ENCODE data around the gene PGAM5.

PGAM5 gene

DNA sequence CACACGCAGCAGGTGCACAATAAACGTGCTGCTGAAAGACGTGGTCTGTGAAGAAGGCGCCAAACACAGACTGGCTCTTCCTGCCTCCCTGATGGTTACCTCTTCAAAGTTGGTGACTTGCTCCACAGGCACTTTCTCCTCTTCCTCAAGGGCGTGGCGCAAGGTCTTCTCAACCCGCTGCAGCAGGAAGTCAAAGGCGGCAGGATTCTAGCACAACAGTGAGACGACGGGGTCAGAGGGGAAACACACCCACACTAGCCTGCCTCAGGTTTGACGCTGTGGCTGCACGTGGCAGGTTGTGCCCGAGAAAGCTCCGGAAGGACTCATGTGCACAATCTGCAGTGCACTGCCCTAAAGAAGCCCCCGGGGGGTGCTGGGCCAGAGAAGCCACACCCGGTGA is 38.5 kb upstream of the PGAM5 start:
- Histone ChIP-seq H3K36me3 (ENCODE audit: control insufficient read depth in 1 of 2, insufficient read depth in 2 of 2, low read length in 2 of 2) (peaks cover 18 to 76% of the 10 kb centered on the region in 2 donors), H3K9me3 (ENCODE audit: control insufficient read depth in 1 of 2, low read length in 2 of 2) (no peaks in the 10 kb centered on the region), H3K4me3 (ENCODE audit: low read depth in 1 of 2, low read length in 2 of 2) (no peak overlapping the region), H3K9ac (ENCODE audit: low read depth in 1 of 2, low read length in 2 of 2) (no peak overlapping the region), H3K27me3 (ENCODE audit: control insufficient read depth in 1 of 2, insufficient read depth in 2 of 2, low read length in 2 of 2) (no peaks in the 10 kb centered on the region), H3K27ac (ENCODE audit: low read depth, low read length) (no peak overlapping the region), H3K4me1 (ENCODE audit: control insufficient read depth in 1 of 2, insufficient read depth in 2 of 2, low read length in 2 of 2) (peaks cover 0 to 10% of the 10 kb centered on the region in 2 donors)

DNA sequence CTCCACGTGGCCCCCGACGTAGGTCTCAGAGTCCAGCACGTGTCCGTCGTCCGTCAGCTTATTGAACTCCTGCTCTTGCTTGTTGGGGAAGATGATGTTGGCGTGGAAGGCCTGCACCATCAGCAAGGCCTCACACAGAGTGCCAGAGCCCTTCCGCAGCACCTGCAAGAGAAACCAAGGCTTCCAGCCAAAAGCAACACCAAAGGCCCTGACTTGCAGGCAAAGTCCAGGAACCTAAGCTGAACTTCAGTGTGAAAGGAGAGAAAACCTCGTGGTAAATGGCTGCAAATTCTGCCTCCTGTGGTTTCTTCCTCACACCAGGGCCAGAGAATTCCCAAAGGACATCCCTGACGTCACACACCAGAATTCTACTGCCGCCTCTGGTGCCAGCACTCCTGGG is 38.0 kb upstream of the PGAM5 start:
- H3K9ac ChIP-seq (ENCODE audit: low read depth in 1 of 2, low read length in 2 of 2): no peak overlapping the region
- peaks cover 23 to 76% of the 10 kb centered on the region in 2 donors for H3K36me3 ChIP-seq (ENCODE audit: control insufficient read depth in 1 of 2, insufficient read depth in 2 of 2, low read length in 2 of 2)
- no peaks in the 10 kb centered on the region for H3K27me3 ChIP-seq (ENCODE audit: control insufficient read depth in 1 of 2, insufficient read depth in 2 of 2, low read length in 2 of 2)
- H3K4me1 ChIP-seq (ENCODE audit: control insufficient read depth in 1 of 2, insufficient read depth in 2 of 2, low read length in 2 of 2): peaks cover 0 to 10% of the 10 kb centered on the region in 2 donors
- H3K9me3 ChIP-seq (ENCODE audit: control insufficient read depth in 1 of 2, low read length in 2 of 2): no peaks in the 10 kb centered on the region
- H3K27ac ChIP-seq (ENCODE audit: low read depth, low read length): no peak overlapping the region
- no peak overlapping the region for H3K4me3 ChIP-seq (ENCODE audit: low read depth in 1 of 2, low read length in 2 of 2)

DNA sequence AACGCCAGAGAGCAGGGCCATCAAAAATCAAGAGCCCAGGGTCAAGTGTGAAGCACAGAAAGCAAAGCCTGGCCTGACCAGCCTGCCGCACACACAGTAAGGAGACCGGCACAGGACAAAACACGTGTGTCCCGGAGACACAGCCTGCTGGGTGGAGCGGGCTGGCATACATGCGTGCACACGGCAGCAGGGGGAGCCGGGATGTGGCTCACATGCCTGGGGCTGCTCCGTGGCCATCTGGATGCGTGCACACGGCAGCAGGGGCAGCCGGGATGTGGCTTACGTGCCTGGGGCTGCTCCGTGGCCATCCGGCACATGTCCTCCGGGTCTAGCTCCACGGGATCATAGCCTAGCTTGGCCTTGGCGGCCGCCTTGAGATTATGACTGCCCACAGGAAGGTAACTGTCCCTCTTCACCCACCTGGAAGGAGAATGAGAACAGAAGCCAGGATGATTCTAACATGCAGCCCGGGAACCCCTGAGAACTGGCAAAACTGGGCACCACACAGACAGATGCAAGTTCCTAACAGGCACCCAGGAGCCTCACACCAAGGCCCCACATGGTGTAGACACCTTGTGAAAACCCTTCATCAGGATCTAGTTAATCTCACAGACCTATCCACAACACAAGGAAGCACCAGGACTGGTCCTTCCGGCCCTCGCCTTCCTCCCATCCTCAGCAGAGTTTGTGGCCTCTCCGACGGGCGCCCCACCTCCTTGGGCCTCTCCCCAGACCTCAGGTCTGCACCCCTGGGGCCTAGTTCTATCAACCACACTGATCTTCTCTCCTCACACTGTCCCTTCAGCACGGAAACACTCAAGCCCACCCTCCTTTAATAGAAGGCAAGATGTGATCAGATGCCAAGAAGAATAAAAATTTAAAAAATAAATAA is 37.1 kb upstream of the PGAM5 start:
- Histone ChIP-seq H3K36me3 (ENCODE audit: control insufficient read depth in 1 of 2, insufficient read depth in 2 of 2, low read length in 2 of 2) (peaks cover 23 to 71% of the 10 kb centered on the region in 2 donors), H3K9me3 (ENCODE audit: control insufficient read depth in 1 of 2, low read length in 2 of 2) (no peaks in the 10 kb centered on the region), H3K27ac (ENCODE audit: low read depth, low read length) (no peak overlapping the region), H3K27me3 (ENCODE audit: control insufficient read depth in 1 of 2, insufficient read depth in 2 of 2, low read length in 2 of 2) (no peaks in the 10 kb centered on the region), H3K4me1 (ENCODE audit: control insufficient read depth in 1 of 2, insufficient read depth in 2 of 2, low read length in 2 of 2) (peaks cover 0 to 10% of the 10 kb centered on the region in 2 donors), H3K9ac (ENCODE audit: low read depth in 1 of 2, low read length in 2 of 2) (no peak overlapping the region), H3K4me3 (ENCODE audit: low read depth in 1 of 2, low read length in 2 of 2) (no peak overlapping the region)

DNA sequence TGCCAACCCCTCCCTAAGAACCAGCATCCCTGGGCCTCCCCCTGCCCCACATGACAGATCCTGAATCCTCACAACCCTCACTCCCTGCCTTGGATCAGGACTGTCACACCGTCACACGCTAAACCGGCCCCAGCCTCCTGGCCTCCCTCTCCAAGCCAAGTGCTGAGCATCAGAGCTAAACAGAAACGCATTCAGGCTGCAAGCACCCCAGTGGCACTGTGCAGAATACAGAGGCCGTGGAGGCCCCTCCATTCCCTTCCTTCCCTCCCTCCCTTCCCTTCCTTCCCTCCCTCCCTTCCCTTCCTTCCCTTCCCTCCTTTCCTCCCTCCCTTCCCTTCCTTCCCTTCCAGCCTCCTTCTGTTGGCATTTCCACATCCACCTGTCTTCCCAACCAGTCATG is 36.1 kb upstream of the PGAM5 start:
- H3K27me3 ChIP-seq (ENCODE audit: control insufficient read depth in 1 of 2, insufficient read depth in 2 of 2, low read length in 2 of 2): no peaks in the 10 kb centered on the region
- H3K4me3 ChIP-seq (ENCODE audit: low read depth in 1 of 2, low read length in 2 of 2): no peak overlapping the region
- no peak overlapping the region for H3K9ac ChIP-seq (ENCODE audit: low read depth in 1 of 2, low read length in 2 of 2)
- H3K9me3 ChIP-seq (ENCODE audit: control insufficient read depth in 1 of 2, low read length in 2 of 2): no peaks in the 10 kb centered on the region
- no peak overlapping the region for H3K27ac ChIP-seq (ENCODE audit: low read depth, low read length)
- H3K36me3 ChIP-seq (ENCODE audit: control insufficient read depth in 1 of 2, insufficient read depth in 2 of 2, low read length in 2 of 2): peaks cover 23 to 76% of the 10 kb centered on the region in 2 donors
- H3K4me1 ChIP-seq (ENCODE audit: control insufficient read depth in 1 of 2, insufficient read depth in 2 of 2, low read length in 2 of 2): peaks cover 0 to 10% of the 10 kb centered on the region in 2 donors

DNA sequence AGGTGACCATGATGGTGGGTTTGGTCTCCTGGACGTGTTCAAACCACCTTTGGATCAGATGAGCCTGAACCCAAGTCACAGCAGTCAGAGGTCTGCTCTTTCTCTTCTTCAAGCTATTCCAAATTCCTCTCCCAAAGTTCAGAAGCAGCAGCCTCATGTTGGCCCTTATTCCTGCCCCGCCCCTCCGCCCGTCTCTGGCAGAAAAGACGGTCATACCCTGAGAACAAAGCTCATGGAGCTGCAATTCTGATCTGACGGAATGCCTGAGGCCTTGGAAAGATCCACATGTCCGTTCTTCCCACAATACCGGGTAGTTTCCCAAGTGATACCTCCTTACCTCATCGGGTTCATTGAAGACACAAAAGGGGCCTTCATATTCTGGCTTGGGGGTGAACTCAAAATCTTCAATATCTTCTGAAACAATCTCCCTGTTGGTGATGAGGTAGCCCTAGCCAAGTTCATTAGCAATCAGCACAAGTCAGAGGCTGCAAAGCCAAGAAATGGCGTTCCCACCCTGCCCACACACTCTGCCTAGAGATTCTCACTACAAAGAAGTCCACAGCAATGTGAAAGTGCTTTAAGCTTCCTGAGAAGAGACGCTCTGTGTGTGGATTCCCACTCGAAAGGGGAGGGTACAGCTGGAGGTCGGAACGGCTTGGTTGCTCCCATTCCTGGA is 34.7 kb upstream of the PGAM5 start:
- Histone ChIP-seq H3K9ac (ENCODE audit: low read depth in 1 of 2, low read length in 2 of 2) (no peak overlapping the region), H3K4me1 (ENCODE audit: control insufficient read depth in 1 of 2, insufficient read depth in 2 of 2, low read length in 2 of 2) (peaks cover 0 to 10% of the 10 kb centered on the region in 2 donors), H3K27ac (ENCODE audit: low read depth, low read length) (no peak overlapping the region), H3K36me3 (ENCODE audit: control insufficient read depth in 1 of 2, insufficient read depth in 2 of 2, low read length in 2 of 2) (peaks cover 23 to 76% of the 10 kb centered on the region in 2 donors), H3K9me3 (ENCODE audit: control insufficient read depth in 1 of 2, low read length in 2 of 2) (no peaks in the 10 kb centered on the region), H3K4me3 (ENCODE audit: low read depth in 1 of 2, low read length in 2 of 2) (no peak overlapping the region), H3K27me3 (ENCODE audit: control insufficient read depth in 1 of 2, insufficient read depth in 2 of 2, low read length in 2 of 2) (no peaks in the 10 kb centered on the region)

DNA sequence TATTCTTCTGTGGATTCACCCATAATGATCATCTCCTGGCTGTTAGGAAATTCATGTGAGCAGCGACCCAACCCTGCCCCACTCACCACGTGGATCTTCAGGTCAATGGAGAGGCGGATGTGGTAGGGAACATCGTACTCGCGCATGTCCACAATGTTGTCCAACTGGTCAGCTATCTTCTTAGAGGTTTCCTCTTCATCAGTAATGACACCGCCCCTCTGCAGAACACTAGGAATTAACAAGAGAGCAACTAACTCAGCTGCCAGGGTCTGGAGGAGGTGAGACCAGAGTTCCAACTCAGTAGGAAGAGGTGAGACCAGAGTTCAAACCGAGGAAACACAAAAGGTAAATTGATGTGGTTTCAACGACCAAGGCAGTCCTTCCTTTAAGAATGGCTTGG is 33.1 kb upstream of the PGAM5 start:
- H3K36me3 ChIP-seq (ENCODE audit: control insufficient read depth in 1 of 2, insufficient read depth in 2 of 2, low read length in 2 of 2): peaks cover 18 to 66% of the 10 kb centered on the region in 2 donors
- no peak overlapping the region for H3K27ac ChIP-seq (ENCODE audit: low read depth, low read length)

DNA sequence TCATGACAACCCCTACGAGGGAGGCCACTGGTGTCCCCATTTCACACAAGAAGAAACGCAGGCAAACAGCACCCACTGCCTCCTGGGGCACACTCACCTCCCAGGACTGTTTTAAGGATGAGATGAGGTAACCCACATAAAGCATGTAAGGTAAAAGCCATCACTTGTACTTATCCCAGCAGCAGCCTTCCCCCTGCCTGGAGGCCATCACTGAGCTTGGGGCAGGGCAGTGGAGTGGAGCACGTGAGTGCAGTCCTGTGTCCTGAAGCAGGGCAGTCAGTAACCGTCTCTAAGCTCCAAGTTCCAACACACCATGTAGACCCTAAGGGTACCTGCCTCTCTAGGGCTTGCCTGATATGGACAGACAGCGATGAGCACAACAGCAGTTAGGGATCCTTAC is 25.2 kb upstream of the PGAM5 start:
- Histone ChIP-seq H3K27ac (ENCODE audit: low read depth, low read length) (no peak overlapping the region), H3K4me3 (ENCODE audit: low read depth in 1 of 2, low read length in 2 of 2) (no peak overlapping the region), H3K9me3 (ENCODE audit: control insufficient read depth in 1 of 2, low read length in 2 of 2) (no peaks in the 10 kb centered on the region), H3K27me3 (ENCODE audit: control insufficient read depth in 1 of 2, insufficient read depth in 2 of 2, low read length in 2 of 2) (no peaks in the 10 kb centered on the region), H3K36me3 (ENCODE audit: control insufficient read depth in 1 of 2, insufficient read depth in 2 of 2, low read length in 2 of 2) (no peaks in the 10 kb centered on the region), H3K4me1 (ENCODE audit: control insufficient read depth in 1 of 2, insufficient read depth in 2 of 2, low read length in 2 of 2) (peaks cover 8 to 12% of the 10 kb centered on the region in 2 donors), H3K9ac (ENCODE audit: low read depth in 1 of 2, low read length in 2 of 2) (no peak overlapping the region)

More for the DNA sequence above, 33.1 kb upstream of the PGAM5 start:
- Histone ChIP-seq H3K9ac (ENCODE audit: low read depth in 1 of 2, low read length in 2 of 2) (no peak overlapping the region), H3K9me3 (ENCODE audit: control insufficient read depth in 1 of 2, low read length in 2 of 2) (no peaks in the 10 kb centered on the region), H3K4me1 (ENCODE audit: control insufficient read depth in 1 of 2, insufficient read depth in 2 of 2, low read length in 2 of 2) (peaks cover 0 to 10% of the 10 kb centered on the region in 2 donors), H3K27me3 (ENCODE audit: control insufficient read depth in 1 of 2, insufficient read depth in 2 of 2, low read length in 2 of 2) (no peaks in the 10 kb centered on the region), H3K4me3 (ENCODE audit: low read depth in 1 of 2, low read length in 2 of 2) (no peak overlapping the region)

DNA sequence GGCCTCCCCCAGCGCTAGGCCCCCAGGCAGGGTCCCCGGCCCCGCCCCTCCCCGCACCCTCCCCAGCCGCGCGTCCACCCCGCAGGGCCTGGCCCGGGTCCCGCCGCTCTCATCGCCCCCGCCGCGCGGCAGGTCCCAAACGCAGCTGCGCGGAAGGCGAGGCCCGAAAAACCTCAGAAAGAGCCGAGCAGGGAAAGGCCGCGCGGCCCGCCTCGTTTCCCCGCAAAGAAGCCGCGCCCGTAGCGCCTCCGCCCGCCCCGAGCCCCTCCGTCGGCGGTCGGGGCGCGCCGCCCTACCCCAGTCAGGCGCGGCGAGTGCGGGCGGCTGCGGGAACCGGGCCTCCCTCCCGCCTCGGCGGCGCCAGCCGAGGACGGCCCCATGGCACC is 23.8 kb upstream of the PGAM5 start:
- Histone ChIP-seq H3K9ac (ENCODE audit: low read depth in 1 of 2, low read length in 2 of 2) (no peak overlapping the region), H3K36me3 (ENCODE audit: control insufficient read depth in 1 of 2, insufficient read depth in 2 of 2, low read length in 2 of 2) (peaks cover 0 to 10% of the 10 kb centered on the region in 2 donors), H3K4me1 (ENCODE audit: control insufficient read depth in 1 of 2, insufficient read depth in 2 of 2, low read length in 2 of 2) (peaks cover 8 to 12% of the 10 kb centered on the region in 2 donors), H3K27ac (ENCODE audit: low read depth, low read length) (peak overlapping the region; percentile 20), H3K9me3 (ENCODE audit: control insufficient read depth in 1 of 2, low read length in 2 of 2) (no peaks in the 10 kb centered on the region), H3K27me3 (ENCODE audit: control insufficient read depth in 1 of 2, insufficient read depth in 2 of 2, low read length in 2 of 2) (no peaks in the 10 kb centered on the region), H3K4me3 (ENCODE audit: low read depth in 1 of 2, low read length in 2 of 2) (peak overlapping the region; percentile 47 to 63)

DNA sequence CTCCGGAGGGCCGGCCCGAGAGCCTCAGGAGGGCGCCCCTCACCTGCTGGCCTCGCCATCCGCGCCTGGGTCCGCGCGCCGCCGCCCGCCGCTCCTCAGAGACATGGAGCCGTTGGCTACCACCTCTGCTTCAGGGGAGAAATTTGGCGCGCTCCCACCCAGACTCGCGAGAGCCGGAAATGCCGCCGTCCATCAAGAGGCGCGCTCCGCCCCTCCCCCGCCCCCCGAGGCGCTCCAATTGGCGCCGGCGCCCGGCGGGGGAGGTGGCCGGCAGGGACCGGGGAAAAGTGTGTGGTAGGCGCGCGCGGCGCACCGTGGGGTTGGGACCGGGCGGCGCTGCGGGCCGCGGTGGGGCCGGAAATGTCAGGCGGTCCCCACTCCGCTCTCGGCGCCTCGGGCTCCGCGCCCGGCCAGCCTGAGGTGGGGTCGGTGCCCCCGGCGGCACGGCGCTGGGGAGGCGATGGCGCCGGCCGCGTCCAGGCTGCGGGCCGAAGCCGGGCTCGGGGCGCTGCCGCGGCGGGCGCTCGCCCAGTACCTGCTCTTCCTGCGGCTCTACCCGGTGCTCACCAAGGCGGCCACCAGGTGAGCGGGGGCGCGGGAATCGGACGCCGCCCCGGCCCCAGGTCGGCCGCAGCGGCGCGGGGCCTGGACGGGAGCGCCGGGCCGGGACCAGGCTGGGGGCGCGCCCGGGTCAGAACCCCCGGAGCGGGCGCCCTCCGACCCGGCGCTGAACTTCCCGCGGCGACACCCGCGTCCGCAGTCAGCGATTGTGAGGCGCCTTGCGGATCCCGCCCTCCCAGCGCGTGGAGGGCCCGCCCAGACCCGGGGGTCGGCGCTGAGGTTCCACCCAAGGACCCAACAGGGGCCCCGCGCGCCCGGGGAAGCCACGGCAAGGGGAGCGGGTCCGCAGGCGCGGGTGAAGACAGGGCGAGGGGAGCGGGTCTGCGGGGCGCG is 23.2 kb upstream of the PGAM5 start, which contains the start of the genes POLE and PXMP2:
TSS of gene POLE (minus strand) at position 132 of the 954 bp plus-strand sequence. CDS start at position 105, 27 bp downstream.
TSS of gene PXMP2 (plus strand) at position 377 of the 954 bp plus-strand sequence. CDS start at position 461, 84 bp downstream.
- Histone ChIP-seq H3K4me1 (ENCODE audit: control insufficient read depth in 1 of 2, insufficient read depth in 2 of 2, low read length in 2 of 2) (peaks cover 8 to 12% of the 10 kb centered on the region in 2 donors), H3K27ac (ENCODE audit: low read depth, low read length) (peak within 1 kb of the TSS; percentile 20), H3K9ac (ENCODE audit: low read depth in 1 of 2, low read length in 2 of 2) (peak within 1 kb of the TSS in 1 of 2 donors; percentile 32), H3K4me3 (ENCODE audit: low read depth in 1 of 2, low read length in 2 of 2) (peak within 1 kb of the TSS; percentile 47 to 63), H3K36me3 (ENCODE audit: control insufficient read depth in 1 of 2, insufficient read depth in 2 of 2, low read length in 2 of 2) (peaks cover 0 to 10% of the 10 kb centered on the region in 2 donors), H3K27me3 (ENCODE audit: control insufficient read depth in 1 of 2, insufficient read depth in 2 of 2, low read length in 2 of 2) (no peaks in the 10 kb centered on the region), H3K9me3 (ENCODE audit: control insufficient read depth in 1 of 2, low read length in 2 of 2) (no peaks in the 10 kb centered on the region)

Measured in duodenal mucosa (tissue), 2 donors.